OCI-LY1 (cell line): ENCODE data around the gene TBX15.

Experiments used
- H2AFZ ChIP-seq: fragments of 200-600 bp; sonication (generic), shearing (Covaris generic); 2 replicates; pipeline ENCODE4 v1.6.0; 2014; ENCODE audit warnings: antibody characterized with exemption, mild to moderate bottlenecking, low read length
- H3F3A ChIP-seq: fragments of 200-600 bp; sonication (generic), shearing (Covaris generic); 2 replicates; pipeline ENCODE4 v1.6.0; 2014; ENCODE audit warnings: mild to moderate bottlenecking, antibody characterized with exemption, low read length, moderate library complexity; ENCODE audit not compliant: insufficient read depth
- H3K27ac ChIP-seq: fragments of 200-600 bp; sonication (generic); 2 replicates; pipeline ENCODE4 v1.5.1; 2014; ENCODE audit warnings: low read length, mixed run types, mild to moderate bottlenecking, low read depth; ENCODE audit not compliant: poor library complexity, severe bottlenecking
- H3K27me3 ChIP-seq: fragments of 200-600 bp; sonication (generic); 2 replicates; pipeline ENCODE4 v1.6.0; 2014; ENCODE audit warnings: antibody characterized with exemption, mild to moderate bottlenecking, low read length, moderate library complexity; ENCODE audit not compliant: insufficient read depth
- H3K36me3 ChIP-seq: fragments of 200-600 bp; sonication (generic); 2 replicates; pipeline ENCODE4 v1.6.1; 2014; ENCODE audit warnings: mild to moderate bottlenecking, antibody characterized with exemption, low read length, moderate library complexity, mixed read lengths; ENCODE audit not compliant: insufficient read depth
- H3K4me1 ChIP-seq: fragments of 200-600 bp; sonication (generic); 2 replicates; pipeline ENCODE4 v1.5.1; 2014; ENCODE audit warnings: mild to moderate bottlenecking, low read length, moderate library complexity; ENCODE audit not compliant: insufficient read depth, severe bottlenecking
- H3K4me2 ChIP-seq: fragments of 200-600 bp; sonication (generic), shearing (Covaris generic); 2 replicates; pipeline ENCODE4 v1.6.1; 2014; ENCODE audit warnings: low read length
- H3K4me3 ChIP-seq: fragments of 200-600 bp; sonication (generic); 2 replicates; pipeline ENCODE4 v1.5.1; 2014; ENCODE audit warnings: low read length, low read depth, mild to moderate bottlenecking, mixed read lengths; ENCODE audit not compliant: poor library complexity, severe bottlenecking
- H3K79me2 ChIP-seq: fragments of 200-600 bp; shearing (Covaris generic); 2 replicates; pipeline ENCODE4 v1.6.1; 2016; ENCODE audit warnings: mixed run types, low read length, mixed read lengths; ENCODE audit not compliant: insufficient read depth
- H3K9ac ChIP-seq: fragments of 200-600 bp; sonication (generic), shearing (Covaris generic); 2 replicates; pipeline ENCODE4 v1.6.1; 2014; ENCODE audit warnings: mild to moderate bottlenecking, low read length, mixed read lengths
- H3K9me2 ChIP-seq: fragments of 200-600 bp; sonication (generic), shearing (Covaris generic); 2 replicates; pipeline ENCODE4 v1.6.1; 2014; ENCODE audit warnings: low read depth, mild to moderate bottlenecking, low read length, mixed read lengths
- H3K9me3 ChIP-seq: fragments of 200-600 bp; shearing (Covaris generic); 2 replicates; pipeline ENCODE4 v1.6.1; 2014; ENCODE audit warnings: low read length, mixed read lengths
- H4K20me1 ChIP-seq: fragments of 200-600 bp; sonication (generic), shearing (Covaris generic); 2 replicates; pipeline ENCODE4 v1.6.0; 2016; ENCODE audit warnings: mild to moderate bottlenecking, low read length; ENCODE audit not compliant: insufficient read depth
- EZH2 ChIP-seq: fragments of 200-600 bp; sonication (generic), shearing (Covaris generic); IDR thresholded peaks from 2 replicates; pipeline ENCODE4 v1.8.0; 2017; ENCODE audit warnings: borderline replicate concordance, mixed run types, mild to moderate bottlenecking, antibody characterized with exemption, low read length, moderate library complexity, mixed read lengths
- TF ChIP-seq, protein P1 (sequence below): fragments of 200-600 bp; sonication (generic), shearing (Covaris generic); IDR thresholded peaks from 2 replicates; pipeline ENCODE4 v1.5.1; 2017; ENCODE audit warnings: mild to moderate bottlenecking, antibody characterized with exemption, low read length, moderate library complexity, mixed read lengths

The TBX15 gene

DNA sequence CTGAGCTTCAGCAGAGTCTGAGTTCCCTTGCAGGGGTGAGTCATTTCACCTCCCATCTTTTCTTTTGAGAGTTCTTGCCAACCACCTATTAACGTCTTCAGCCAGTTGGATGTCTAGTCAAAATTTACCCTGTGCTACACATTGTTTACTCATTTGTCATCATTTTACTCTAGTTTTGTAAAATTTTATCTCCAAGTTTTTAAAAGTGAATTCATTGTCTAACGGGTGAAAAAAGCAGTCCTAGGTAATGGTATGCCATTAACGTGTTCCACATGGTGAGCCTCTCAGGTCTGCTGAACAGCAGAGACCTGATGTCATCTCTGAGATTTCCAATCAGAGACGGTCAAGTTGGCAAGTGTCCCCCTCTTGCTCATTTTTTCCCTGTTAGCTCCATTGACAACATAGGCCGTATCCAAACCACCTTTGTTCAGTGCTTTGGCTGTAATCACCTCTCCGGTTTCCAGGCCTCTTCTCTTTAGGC, 85.4 kb downstream of the TBX15 start:
- no peaks in the 10 kb centered on the region for H4K20me1 ChIP-seq
- no peak overlapping the region for H2AFZ ChIP-seq
- no peak overlapping the region for H3K9ac ChIP-seq
- H3K36me3 ChIP-seq: no peaks in the 10 kb centered on the region
- no peaks in the 10 kb centered on the region for H3K9me3 ChIP-seq
- no peak overlapping the region for H3K4me2 ChIP-seq
- no peak overlapping the region for H3K4me3 ChIP-seq
- no peaks in the 10 kb centered on the region for H3F3A ChIP-seq
- TF ChIP-seq EZH2: no peak
- TF ChIP-seq, protein P1, sequence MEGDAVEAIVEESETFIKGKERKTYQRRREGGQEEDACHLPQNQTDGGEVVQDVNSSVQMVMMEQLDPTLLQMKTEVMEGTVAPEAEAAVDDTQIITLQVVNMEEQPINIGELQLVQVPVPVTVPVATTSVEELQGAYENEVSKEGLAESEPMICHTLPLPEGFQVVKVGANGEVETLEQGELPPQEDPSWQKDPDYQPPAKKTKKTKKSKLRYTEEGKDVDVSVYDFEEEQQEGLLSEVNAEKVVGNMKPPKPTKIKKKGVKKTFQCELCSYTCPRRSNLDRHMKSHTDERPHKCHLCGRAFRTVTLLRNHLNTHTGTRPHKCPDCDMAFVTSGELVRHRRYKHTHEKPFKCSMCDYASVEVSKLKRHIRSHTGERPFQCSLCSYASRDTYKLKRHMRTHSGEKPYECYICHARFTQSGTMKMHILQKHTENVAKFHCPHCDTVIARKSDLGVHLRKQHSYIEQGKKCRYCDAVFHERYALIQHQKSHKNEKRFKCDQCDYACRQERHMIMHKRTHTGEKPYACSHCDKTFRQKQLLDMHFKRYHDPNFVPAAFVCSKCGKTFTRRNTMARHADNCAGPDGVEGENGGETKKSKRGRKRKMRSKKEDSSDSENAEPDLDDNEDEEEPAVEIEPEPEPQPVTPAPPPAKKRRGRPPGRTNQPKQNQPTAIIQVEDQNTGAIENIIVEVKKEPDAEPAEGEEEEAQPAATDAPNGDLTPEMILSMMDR: no peak
- H3K27ac ChIP-seq: no peak overlapping the region
- H3K27me3 ChIP-seq: no peaks in the 10 kb centered on the region; the same call in 1 of the 2 replicates
- H3K9me2 ChIP-seq: no peaks in the 10 kb centered on the region
- no peaks in the 10 kb centered on the region for H3K79me2 ChIP-seq
- no peaks in the 10 kb centered on the region for H3K4me1 ChIP-seq

DNA sequence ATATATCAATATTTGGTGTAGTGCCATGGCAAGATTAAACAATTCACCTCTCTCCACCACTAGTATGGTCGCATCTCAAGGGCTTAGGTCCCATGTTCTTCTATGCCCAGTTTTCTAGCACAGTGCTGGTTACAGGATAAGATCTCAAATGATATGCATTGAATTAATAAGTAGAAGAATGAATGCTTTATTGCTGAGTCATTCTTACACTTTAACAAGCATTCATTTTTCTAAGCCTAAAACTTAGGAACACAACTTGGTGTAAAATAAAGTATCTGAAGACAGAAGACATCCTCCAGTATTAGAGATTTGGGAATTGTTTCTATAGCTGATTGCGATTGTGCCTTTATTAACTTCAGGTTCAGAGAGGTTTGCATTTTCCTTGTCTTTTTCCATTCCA, 85.8 kb downstream of the TBX15 start:
- Histone ChIP-seq H3K4me1 (no peaks in the 10 kb centered on the region), H3K9me3 (no peaks in the 10 kb centered on the region), H3K27me3 (no peaks in the 10 kb centered on the region; the same call in 1 of the 2 replicates), H3K4me2 (no peak overlapping the region), H2AFZ (no peak overlapping the region), H3K4me3 (no peak overlapping the region), H3F3A (no peaks in the 10 kb centered on the region), H3K36me3 (no peaks in the 10 kb centered on the region), H3K9ac (no peak overlapping the region), H3K27ac (no peak overlapping the region), H3K9me2 (no peaks in the 10 kb centered on the region), H3K79me2 (no peaks in the 10 kb centered on the region), H4K20me1 (no peaks in the 10 kb centered on the region)
- TF ChIP-seq, protein P1: no peak
- TF ChIP-seq EZH2: no peak

DNA sequence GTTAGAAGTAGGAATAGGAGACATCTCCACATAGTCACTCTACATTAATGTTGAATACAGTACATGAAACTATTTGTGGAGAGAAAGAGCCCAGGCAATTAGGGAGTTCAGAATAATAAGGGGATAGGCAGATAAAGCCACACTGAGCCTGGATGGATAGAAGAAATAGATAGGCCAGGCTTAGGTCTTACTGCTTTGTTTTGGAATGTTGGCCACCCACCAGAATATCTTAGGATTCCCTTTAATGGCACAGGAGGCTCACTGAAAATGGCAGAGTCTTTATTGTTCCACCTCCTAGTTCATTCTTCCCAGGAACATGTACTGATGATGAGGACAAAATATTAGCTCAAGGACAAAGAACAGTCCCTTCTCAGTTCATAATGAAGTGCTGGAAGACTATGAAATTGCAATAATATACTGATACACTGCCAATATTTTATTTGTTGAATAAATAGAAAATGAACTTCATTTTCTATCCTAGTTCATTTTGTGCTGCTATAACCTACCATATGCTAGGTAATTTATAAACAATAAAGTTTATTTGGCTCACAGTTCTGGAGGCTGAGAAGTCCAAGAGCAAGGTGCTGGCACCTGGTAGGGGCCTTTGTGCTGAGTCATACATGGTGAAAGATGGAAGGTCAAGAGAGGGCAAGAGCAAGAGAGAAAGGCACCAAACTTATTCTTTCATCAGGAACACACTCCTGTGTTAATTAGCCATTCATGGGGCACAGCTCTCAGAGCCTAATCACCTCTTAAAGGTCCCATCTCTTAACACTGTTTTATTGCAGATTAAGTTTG, 87.3 kb downstream of the TBX15 start:
- no peak overlapping the region for H3K9ac ChIP-seq
- H3K27ac ChIP-seq: no peak overlapping the region
- H3K9me3 ChIP-seq: no peaks in the 10 kb centered on the region
- H3K36me3 ChIP-seq: no peaks in the 10 kb centered on the region
- H2AFZ ChIP-seq: no peak overlapping the region
- no peaks in the 10 kb centered on the region for H3K27me3 ChIP-seq
- H3K4me2 ChIP-seq: no peak overlapping the region
- H3K9me2 ChIP-seq: no peaks in the 10 kb centered on the region
- H3K4me1 ChIP-seq: no peaks in the 10 kb centered on the region
- no peaks in the 10 kb centered on the region for H4K20me1 ChIP-seq
- no peak for TF ChIP-seq EZH2
- TF ChIP-seq, protein P1: no peak
- H3F3A ChIP-seq: no peaks in the 10 kb centered on the region
- no peak overlapping the region for H3K4me3 ChIP-seq
- H3K79me2 ChIP-seq: no peaks in the 10 kb centered on the region
